Myocyte (in vitro differentiated cells): ENCODE data around the gene DMRTC1. TPM values are rescaled to one million over a fixed set of nuclear protein-coding genes. Genes with fewer than 3 reads are reported as not detected.
"Not testable (repeated sequence)": the region's sequence is repeated elsewhere in the genome, so short reads cannot be mapped to it uniquely, and the experiment has no call there.

ENCODE experiments used
- DNase-seq: peaks from one replicate; pipeline ENCODE4 v3.0.0-alpha.2; 2012; ENCODE audit warnings: low read depth
- polyA plus RNA-seq: library from polyadenylated mRNA; unstranded; fragments of >200 nt; gene quantifications from one replicate; pipeline ENCODE4 v1.2.1, GENCODE V29; 2012; ENCODE audit warnings: missing spikeins
- total RNA-seq: library from RNA; depleted of rRNA; stranded (reverse); fragments of >200 nt; gene quantifications from 2 replicates; pipeline ENCODE4 v1.2.3, GENCODE V29; 2014

The DMRTC1 gene
- not detected in 2 replicates for total RNA-seq
- not detected for polyA plus RNA-seq

GRCh38 chrX:72943819-72944169 is at the start of gene DMRTC1:
Gene DMRTC1, minus strand, starts transcription at chrX:72943837. Its CDS starts 68,143 bp downstream, at chrX:72875694.
- DNase-seq: not testable (repeated sequence)

GRCh38 chrX:72980894-72981469 is 37.3 kb upstream of the DMRTC1 start:
- not testable (repeated sequence) for DNase-seq

- not testable (repeated sequence) for DNase-seq
Measured at GRCh38 chrX:72974885-72975284, 31.2 kb upstream of the DMRTC1 start.

GRCh38 chrX:72971859-72972258 is 28.2 kb upstream of the DMRTC1 start:
- DNase-seq: not testable (repeated sequence)

- DNase-seq: not testable (repeated sequence)
Measured at GRCh38 chrX:72959971-72960370, 16.3 kb upstream of the DMRTC1 start.

- not testable (repeated sequence) for DNase-seq
Measured at GRCh38 chrX:72943035-72943818, 410 bp downstream of the DMRTC1 start.

- DNase-seq: not testable (repeated sequence)
Measured at GRCh38 chrX:72942272-72942671, 1.4 kb downstream of the DMRTC1 start.

GRCh38 chrX:72937906-72938305 is 5.7 kb downstream of the DMRTC1 start, which contains the start of gene FAM236A:
Gene FAM236A, plus strand, starts transcription at chrX:72938206. Its CDS starts 57 bp downstream, at chrX:72938263.
- DNase-seq: not testable (repeated sequence)

- DNase-seq: not testable (repeated sequence)
Measured at GRCh38 chrX:72936882-72937455, 6.7 kb downstream of the DMRTC1 start.

- DNase-seq: not testable (repeated sequence)
Measured at GRCh38 chrX:72936455-72936854, 7.2 kb downstream of the DMRTC1 start.

GRCh38 chrX:72932283-72932682 is 11.4 kb downstream of the DMRTC1 start:
- not testable (repeated sequence) for DNase-seq

- not testable (repeated sequence) for DNase-seq
Measured at GRCh38 chrX:72916096-72916495, 27.5 kb downstream of the DMRTC1 start.

- not testable (repeated sequence) for DNase-seq
Measured at GRCh38 chrX:72912315-72912714, 31.3 kb downstream of the DMRTC1 start, which contains the start of gene FAM236C. Gene FAM236C, plus strand, starts transcription at chrX:72912615. Its CDS starts 100 bp downstream, at chrX:72912715.

GRCh38 chrX:72889740-72890139 is 53.9 kb downstream of the DMRTC1 start:
- not testable (repeated sequence) for DNase-seq

GRCh38 chrX:72882898-72883297 is 60.7 kb downstream of the DMRTC1 start:
- not testable (repeated sequence) for DNase-seq

- DNase-seq: not testable (repeated sequence)
Measured at GRCh38 chrX:72837532-72837931, 106.1 kb downstream of the DMRTC1 start.

- DNase-seq: not testable (repeated sequence)
Measured at GRCh38 chrX:72830701-72831100, 112.9 kb downstream of the DMRTC1 start.

Other genes with a start within 250 kb of the DMRTC1 start
- gene PHKA1, start 229.5 kb downstream of the DMRTC1 start, total RNA-seq: 11.9 and 12.9 TPM in 2 replicates
- gene DMRTC1B, start 166.9 kb downstream of the DMRTC1 start, total RNA-seq: not detected in 2 replicates
- gene FAM236B, start 161.2 kb downstream of the DMRTC1 start, total RNA-seq: not detected in 2 replicates
- not detected in 2 replicates for gene FAM236D, start 135.6 kb downstream of the DMRTC1 start, total RNA-seq
- not detected in 2 replicates for gene FAM236C, start 31.2 kb downstream of the DMRTC1 start, total RNA-seq
- gene FAM236A, start 5.6 kb downstream of the DMRTC1 start, total RNA-seq: not detected in 2 replicates
- gene PABPC1L2B, start 59.1 kb upstream of the DMRTC1 start, total RNA-seq: not detected in 2 replicates
- not detected in 2 replicates for gene PABPC1L2A, start 135.7 kb upstream of the DMRTC1 start, total RNA-seq